A673 (cell line): ENCODE results near the gene DLGAP1. TPM values are rescaled to one million over a fixed set of nuclear protein-coding genes. Genes with fewer than 3 reads are reported as not detected.

Experiments used
- BruUV-seq: library from RNA; stranded (reverse); fragments of 400-500 nt; replicated peaks from 2 replicates; lab custom pipeline; 2021; lab: Mats Ljungman, UMichigan
- CTCF ChIA-PET: fragments of 300-600 bp; sonication (Branson Sonifier 250); formaldehyde crosslinking; loops from one replicate; lab custom pipeline; 2022; ENCODE audit warnings: antibody characterized with exemption; lab: Charles Lee
- POLR2A ChIA-PET: fragments of 300-600 bp; sonication (Branson Sonifier 250); formaldehyde crosslinking; loops from one replicate; lab custom pipeline; 2022; ENCODE audit warnings: antibody characterized with exemption; ENCODE audit not compliant: low non-redundant PET; lab: Charles Lee
- DNase-seq: peaks from one replicate; pipeline ENCODE4 v3.0.0-alpha.2; 2015; ENCODE audit warnings: low spot score
- H3K27ac ChIP-seq: fragments of 200-600 bp; sonication (generic); 2 replicates; pipeline ENCODE4 v1.5.1; 2016; ENCODE audit warnings: mixed run types, low read depth, mild to moderate bottlenecking, mixed read lengths, antibody characterized with exemption, low read length; ENCODE audit not compliant: poor library complexity, severe bottlenecking
- H3K27me3 ChIP-seq: fragments of 200-600 bp; sonication (generic); replicated peaks from 2 replicates; pipeline ENCODE4 v1.6.1; 2017; ENCODE audit warnings: mixed run types, low read depth, mild to moderate bottlenecking, mixed read lengths, antibody characterized with exemption, low read length; ENCODE audit not compliant: insufficient read depth, poor library complexity
- H3K36me3 ChIP-seq: fragments of 200-600 bp; sonication (generic); 2 replicates; pipeline ENCODE4 v1.6.1; 2016; ENCODE audit warnings: mixed run types, mild to moderate bottlenecking, mixed read lengths, antibody characterized with exemption, low read length; ENCODE audit not compliant: insufficient read depth, poor library complexity, severe bottlenecking
- H3K4me1 ChIP-seq: fragments of 200-600 bp; sonication (generic); 2 replicates; pipeline ENCODE4 v1.6.1; 2017; ENCODE audit warnings: mixed run types, mild to moderate bottlenecking, mixed read lengths, antibody characterized with exemption, low read length; ENCODE audit not compliant: insufficient read depth, poor library complexity, severe bottlenecking
- H3K4me3 ChIP-seq: fragments of 200-600 bp; sonication (generic); 2 replicates; pipeline ENCODE4 v1.5.1; 2016; ENCODE audit warnings: low read depth, mixed run types, mild to moderate bottlenecking, mixed read lengths, low read length; ENCODE audit not compliant: poor library complexity, severe bottlenecking
- H3K9me3 ChIP-seq: fragments of 200-600 bp; sonication (generic); 2 replicates; pipeline ENCODE4 v1.6.1; 2016; ENCODE audit warnings: mixed run types, low read depth, mild to moderate bottlenecking, mixed read lengths, antibody characterized with exemption, low read length; ENCODE audit not compliant: poor library complexity, severe bottlenecking
- CTCF ChIP-seq: fragments of 300-800, 200-600 bp; sonication (generic); conservative IDR thresholded peaks from 2 replicates; pipeline ENCODE4 v1.5.1; 2017; ENCODE audit warnings: low read depth, mild to moderate bottlenecking, antibody characterized with exemption, low read length, moderate library complexity, mixed read lengths
- EZH2 ChIP-seq: fragments of 200-600 bp; sonication (generic); IDR thresholded peaks from 2 replicates; pipeline ENCODE4 v1.6.1; 2017; ENCODE audit warnings: borderline replicate concordance, low read depth, mild to moderate bottlenecking, mixed read lengths, antibody characterized with exemption, low read length; ENCODE audit not compliant: poor library complexity, severe bottlenecking
- intact Hi-C: fragments of 100-400 bp; cut with micrococcal nuclease; formaldehyde crosslinking; loops from one replicate; pipeline ENCODE4 v1.10.0; 2022; ENCODE audit not compliant: unreplicated experiment
- total RNA-seq: library from RNA; stranded (reverse); gene quantifications from 2 replicates; pipeline ENCODE4 v1.2.3, GENCODE V29; 2021

Gene DLGAP1
- total RNA-seq, 1 experiment from 2014 or later = 135 TPM

GRCh38 chr18:3590096-3590630 is 864.9 kb downstream of the DLGAP1 start:
- H3K27ac ChIP-seq = no peak overlapping the region
- H3K4me3 ChIP-seq = no peak overlapping the region
- intact Hi-C loops = no loop called here
- ChIA-PET POLR2A (interaction anchor here (0.5 kb wide), 1 partner anchor 10 kb away, joined by 9 read pairs; no protein-coding TSS in a partner anchor), CTCF (interaction anchor here (1.4 kb wide), 1 partner anchor 76 kb away, joined by 3 read pairs; no protein-coding TSS in a partner anchor)
- no peaks in the 10 kb centered on the region for H3K27me3 ChIP-seq
- H3K4me1 ChIP-seq = peaks cover 36% of the 10 kb centered on the region
- H3K36me3 ChIP-seq = peaks cover 18% of the 10 kb centered on the region
- TF ChIP-seq CTCF (no peak), EZH2 (no peak)
- BruUV-seq = no TSS peak
- no peak for DNase-seq
- H3K9me3 ChIP-seq = no peaks in the 10 kb centered on the region

- H3K4me1 ChIP-seq = peaks cover 28% of the 10 kb centered on the region
- peak overlapping the region; percentile 74 for H3K27ac ChIP-seq
- TF ChIP-seq CTCF (peak; percentile 91), EZH2 (no peak)
- H3K36me3 ChIP-seq = peaks cover 29% of the 10 kb centered on the region
- ChIA-PET CTCF (interaction anchor here (0.6 to 2.6 kb wide), 7 partner anchors 8 to 304 kb away, joined by 3 to 14 read pairs (median 5); no protein-coding TSS in a partner anchor), POLR2A (no interaction called here)
- H3K27me3 ChIP-seq = no peaks in the 10 kb centered on the region
- peak; percentile 91 for DNase-seq
- no peak overlapping the region for H3K4me3 ChIP-seq
- no TSS peak for BruUV-seq
- no peaks in the 10 kb centered on the region for H3K9me3 ChIP-seq
- intact Hi-C loops = loop anchor here (5.0 kb wide), 1 partner anchor 289 kb away; no protein-coding TSS in a partner anchor
Observed at GRCh38 chr18:3585656-3586509, 869.2 kb downstream of the DLGAP1 start.

GRCh38 chr18:3584897-3585460 is 870.1 kb downstream of the DLGAP1 start:
- peak overlapping the region; percentile 35 for H3K27ac ChIP-seq
- DNase-seq = peak; percentile 30
- H3K36me3 ChIP-seq = peaks cover 23% of the 10 kb centered on the region
- H3K4me1 ChIP-seq = peaks cover 28% of the 10 kb centered on the region
- CTCF ChIA-PET = interaction anchor here (0.6 to 2.6 kb wide), 5 partner anchors 9 to 197 kb away, joined by 3 to 14 read pairs (median 5); no protein-coding TSS in a partner anchor
- no peaks in the 10 kb centered on the region for H3K27me3 ChIP-seq
- intact Hi-C loops = loop anchor here (5.0 kb wide), 1 partner anchor 288 kb away; no protein-coding TSS in a partner anchor
- no peaks in the 10 kb centered on the region for H3K9me3 ChIP-seq
- POLR2A ChIA-PET = no interaction called here
- H3K4me3 ChIP-seq = no peak overlapping the region
- BruUV-seq = no TSS peak
- no peak for TF ChIP-seq CTCF
- no peak for TF ChIP-seq EZH2
